GM23338 (cell line): ENCODE results near the gene INO80E. TPM values are rescaled to one million over a fixed set of nuclear protein-coding genes. Genes with fewer than 3 reads are reported as not detected.
A peak's percentile ranks its signal among the peaks of the same experiment; 100 is the strongest.

ENCODE experiments used
- ATAC-seq: fragments of 200-7000 bp; cut with Tn5 transposase; 3 replicates; pipeline ENCODE4 v1.9.1; 2020
- DNase-seq: peaks from one replicate; pipeline ENCODE4 v3.0.0-alpha.2; 2015; ENCODE audit warnings: low spot score
- H2AFZ ChIP-seq: fragments of 200-600 bp; sonication (generic); 2 replicates; pipeline ENCODE4 v1.8.0; 2016; ENCODE audit warnings: antibody characterized with exemption, mild to moderate bottlenecking, moderate library complexity
- H3F3A ChIP-seq: fragments of 200-600 bp; sonication (generic); replicated peaks from 2 replicates; pipeline ENCODE4 v1.8.0; 2017; ENCODE audit warnings: antibody characterized with exemption, mixed run types, low read depth
- H3K27ac ChIP-seq: fragments of 200-600 bp; sonication (generic); 2 replicates; pipeline ENCODE4 v1.6.1; 2016; ENCODE audit warnings: low read depth
- H3K27me3 ChIP-seq: fragments of 200-600 bp; sonication (generic); 2 replicates; pipeline ENCODE4 v1.8.0; 2016; ENCODE audit warnings: mild to moderate bottlenecking, mixed run types, moderate library complexity; ENCODE audit not compliant: insufficient read depth
- H3K36me3 ChIP-seq: fragments of 200-600 bp; sonication (generic); 2 replicates; pipeline ENCODE4 v1.8.0; 2016; ENCODE audit warnings: mild to moderate bottlenecking; ENCODE audit not compliant: insufficient read depth
- H3K4me1 ChIP-seq: fragments of 200-600 bp; sonication (generic); 2 replicates; pipeline ENCODE4 v1.8.0; 2016; ENCODE audit warnings: mild to moderate bottlenecking, moderate library complexity; ENCODE audit not compliant: insufficient read depth
- H3K4me2 ChIP-seq: fragments of 200-600 bp; sonication (generic); 2 replicates; pipeline ENCODE4 v1.7.1; 2017; ENCODE audit warnings: mixed run types
- H3K4me3 ChIP-seq: fragments of 200-600 bp; sonication (generic); 2 replicates; pipeline ENCODE4 v1.6.1; 2016; ENCODE audit warnings: mixed run types
- H3K79me2 ChIP-seq: fragments of 200-600 bp; sonication (generic); replicated peaks from 2 replicates; pipeline ENCODE4 v1.8.0; 2017; ENCODE audit warnings: mild to moderate bottlenecking; ENCODE audit not compliant: insufficient read depth
- H3K9me2 ChIP-seq: fragments of 200-600 bp; sonication (generic); 2 replicates; pipeline ENCODE4 v1.8.0; 2017; ENCODE audit not compliant: insufficient read depth
- H4K20me1 ChIP-seq: fragments of 200-600 bp; sonication (generic); replicated peaks from 2 replicates; pipeline ENCODE4 v1.8.0; 2017; ENCODE audit warnings: mild to moderate bottlenecking; ENCODE audit not compliant: insufficient read depth
- H3K27ac Mint-ChIP-seq: 2 replicates; pipeline ENCODE4 v1.8.0; 2020; ENCODE audit warnings: inconsistent platforms, mild to moderate bottlenecking, moderate library complexity, mixed read lengths
- H3K27me3 Mint-ChIP-seq: 3 replicates; pipeline ENCODE4 v1.8.0; 2022; ENCODE audit warnings: low read depth, mild to moderate bottlenecking, moderate library complexity, mixed read lengths, inconsistent platforms; ENCODE audit not compliant: insufficient read depth, poor library complexity
- H3K36me3 Mint-ChIP-seq: 3 replicates; pipeline ENCODE4 v1.8.0; 2021; ENCODE audit warnings: low read depth, mild to moderate bottlenecking, inconsistent platforms, moderate library complexity, mixed read lengths
- H3K4me1 Mint-ChIP-seq: 3 replicates; pipeline ENCODE4 v1.8.0; 2020; ENCODE audit warnings: mild to moderate bottlenecking, inconsistent platforms, mixed read lengths
- H3K4me3 Mint-ChIP-seq: 3 replicates; pipeline ENCODE4 v1.8.0; 2021; ENCODE audit warnings: moderate library complexity, mild to moderate bottlenecking, inconsistent platforms, mixed read lengths
- H3K9me3 Mint-ChIP-seq: 3 replicates; pipeline ENCODE4 v1.8.0; 2020; ENCODE audit warnings: moderate library complexity, mild to moderate bottlenecking, inconsistent platforms, mixed read lengths
- CREB1 ChIP-seq: fragments of 250-450 bp; sonication (Bioruptor Pico); IDR thresholded peaks from 2 replicates; pipeline ENCODE4 v1.5.0; 2020; ENCODE audit warnings: low read depth, mild to moderate bottlenecking, moderate library complexity
- EZH2 ChIP-seq: fragments of 200-600 bp; sonication (generic); IDR thresholded peaks from one replicate; pipeline ENCODE4 v1.8.0; 2017; ENCODE audit warnings: antibody characterized with exemption, mild to moderate bottlenecking, low read depth; ENCODE audit not compliant: unreplicated experiment
- EZH2phosphoT487 ChIP-seq: fragments of 200-600 bp; sonication (generic); IDR thresholded peaks from one replicate; pipeline ENCODE4 v1.8.1; 2018; ENCODE audit warnings: antibody characterized with exemption; ENCODE audit not compliant: unreplicated experiment
- JUNB ChIP-seq: IDR thresholded peaks from one replicate; pipeline ENCODE4 v1.6.1; 2016; ENCODE audit warnings: antibody characterized with exemption; ENCODE audit not compliant: unreplicated experiment
- NANOG ChIP-seq: IDR thresholded peaks from 2 replicates; pipeline ENCODE4 v1.6.1; 2016; ENCODE audit warnings: antibody characterized with exemption, borderline replicate concordance
- STAT1 ChIP-seq: IDR thresholded peaks from one replicate; pipeline ENCODE4 v1.6.1; 2016; ENCODE audit warnings: antibody characterized with exemption; ENCODE audit not compliant: unreplicated experiment
- ZNF114 ChIP-seq: fragments of 250-450 bp; sonication (Bioruptor Pico); IDR thresholded peaks from 2 replicates; pipeline ENCODE4 v1.5.0; 2020; ENCODE audit warnings: mild to moderate bottlenecking, moderate library complexity
- ZNF331 ChIP-seq: fragments of 250-450 bp; sonication (Bioruptor Pico); IDR thresholded peaks from 2 replicates; pipeline ENCODE4 v1.5.0; 2020; ENCODE audit warnings: low read depth, mild to moderate bottlenecking, moderate library complexity
- polyA plus RNA-seq: library from polyadenylated mRNA; unstranded; fragments of >200 nt; fragmentation: Nextera tagmentation; extraction: Ambion mirVana; gene quantifications from 2 replicates; pipeline ENCODE4 v1.2.1, GENCODE V29; 2016
- total RNA-seq: library from RNA; depleted of rRNA; stranded (reverse); fragments of >200 nt; shearing (Covaris generic); gene quantifications from 2 replicates; pipeline ENCODE4 v1.2.3, GENCODE V29; 2014
- TF ChIP-seq, protein P1 (sequence below): fragments of 250-450 bp; sonication (Bioruptor Pico); IDR thresholded peaks from 2 replicates; pipeline ENCODE4 v1.5.0; 2020; ENCODE audit warnings: mild to moderate bottlenecking, moderate library complexity
- TF ChIP-seq, protein P2 (sequence below): IDR thresholded peaks from one replicate; pipeline ENCODE4 v1.6.1; 2018; ENCODE audit warnings: antibody characterized with exemption; ENCODE audit not compliant: unreplicated experiment
- TF ChIP-seq, protein P3 (sequence below): IDR thresholded peaks from 2 replicates; pipeline ENCODE4 v1.6.1; 2016; ENCODE audit warnings: antibody characterized with exemption

Gene INO80E
- total and polyA plus RNA-seq, 2 experiments from 2014 or later: 66.0 to 71.0 TPM

DNA sequence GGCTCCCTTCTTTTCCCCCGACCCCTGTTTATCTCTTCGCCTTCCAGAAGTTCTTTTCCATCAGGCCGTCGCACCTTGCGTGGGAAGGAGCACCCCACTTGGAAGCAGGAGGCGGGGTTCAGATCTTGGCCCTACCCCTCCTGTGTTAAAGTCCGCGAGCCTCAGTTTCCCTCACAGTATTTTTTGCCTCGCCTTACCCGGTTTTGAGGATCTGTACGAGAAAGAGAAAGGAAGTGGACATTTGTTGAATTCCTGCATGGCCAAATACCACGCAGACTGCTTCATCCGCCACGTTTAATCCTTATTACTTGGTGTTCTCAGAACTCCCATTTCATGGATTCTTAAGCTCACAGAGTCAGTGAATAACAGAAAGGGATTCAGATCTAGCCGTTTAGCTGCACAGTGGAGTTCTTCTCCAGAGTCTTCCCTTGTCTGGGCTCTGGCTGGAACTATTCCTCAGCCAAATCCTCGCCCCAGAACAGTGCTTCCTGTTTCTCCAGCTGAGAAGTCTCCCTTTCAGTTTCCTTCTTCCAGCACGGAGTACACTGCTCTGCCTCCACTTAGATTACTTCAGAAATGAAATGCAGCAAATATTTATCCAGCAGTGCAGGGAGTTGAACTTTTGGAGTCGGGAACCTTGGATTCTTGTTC, 33.6 kb upstream of the INO80E start (continued):
- TF ChIP-seq, protein P1, sequence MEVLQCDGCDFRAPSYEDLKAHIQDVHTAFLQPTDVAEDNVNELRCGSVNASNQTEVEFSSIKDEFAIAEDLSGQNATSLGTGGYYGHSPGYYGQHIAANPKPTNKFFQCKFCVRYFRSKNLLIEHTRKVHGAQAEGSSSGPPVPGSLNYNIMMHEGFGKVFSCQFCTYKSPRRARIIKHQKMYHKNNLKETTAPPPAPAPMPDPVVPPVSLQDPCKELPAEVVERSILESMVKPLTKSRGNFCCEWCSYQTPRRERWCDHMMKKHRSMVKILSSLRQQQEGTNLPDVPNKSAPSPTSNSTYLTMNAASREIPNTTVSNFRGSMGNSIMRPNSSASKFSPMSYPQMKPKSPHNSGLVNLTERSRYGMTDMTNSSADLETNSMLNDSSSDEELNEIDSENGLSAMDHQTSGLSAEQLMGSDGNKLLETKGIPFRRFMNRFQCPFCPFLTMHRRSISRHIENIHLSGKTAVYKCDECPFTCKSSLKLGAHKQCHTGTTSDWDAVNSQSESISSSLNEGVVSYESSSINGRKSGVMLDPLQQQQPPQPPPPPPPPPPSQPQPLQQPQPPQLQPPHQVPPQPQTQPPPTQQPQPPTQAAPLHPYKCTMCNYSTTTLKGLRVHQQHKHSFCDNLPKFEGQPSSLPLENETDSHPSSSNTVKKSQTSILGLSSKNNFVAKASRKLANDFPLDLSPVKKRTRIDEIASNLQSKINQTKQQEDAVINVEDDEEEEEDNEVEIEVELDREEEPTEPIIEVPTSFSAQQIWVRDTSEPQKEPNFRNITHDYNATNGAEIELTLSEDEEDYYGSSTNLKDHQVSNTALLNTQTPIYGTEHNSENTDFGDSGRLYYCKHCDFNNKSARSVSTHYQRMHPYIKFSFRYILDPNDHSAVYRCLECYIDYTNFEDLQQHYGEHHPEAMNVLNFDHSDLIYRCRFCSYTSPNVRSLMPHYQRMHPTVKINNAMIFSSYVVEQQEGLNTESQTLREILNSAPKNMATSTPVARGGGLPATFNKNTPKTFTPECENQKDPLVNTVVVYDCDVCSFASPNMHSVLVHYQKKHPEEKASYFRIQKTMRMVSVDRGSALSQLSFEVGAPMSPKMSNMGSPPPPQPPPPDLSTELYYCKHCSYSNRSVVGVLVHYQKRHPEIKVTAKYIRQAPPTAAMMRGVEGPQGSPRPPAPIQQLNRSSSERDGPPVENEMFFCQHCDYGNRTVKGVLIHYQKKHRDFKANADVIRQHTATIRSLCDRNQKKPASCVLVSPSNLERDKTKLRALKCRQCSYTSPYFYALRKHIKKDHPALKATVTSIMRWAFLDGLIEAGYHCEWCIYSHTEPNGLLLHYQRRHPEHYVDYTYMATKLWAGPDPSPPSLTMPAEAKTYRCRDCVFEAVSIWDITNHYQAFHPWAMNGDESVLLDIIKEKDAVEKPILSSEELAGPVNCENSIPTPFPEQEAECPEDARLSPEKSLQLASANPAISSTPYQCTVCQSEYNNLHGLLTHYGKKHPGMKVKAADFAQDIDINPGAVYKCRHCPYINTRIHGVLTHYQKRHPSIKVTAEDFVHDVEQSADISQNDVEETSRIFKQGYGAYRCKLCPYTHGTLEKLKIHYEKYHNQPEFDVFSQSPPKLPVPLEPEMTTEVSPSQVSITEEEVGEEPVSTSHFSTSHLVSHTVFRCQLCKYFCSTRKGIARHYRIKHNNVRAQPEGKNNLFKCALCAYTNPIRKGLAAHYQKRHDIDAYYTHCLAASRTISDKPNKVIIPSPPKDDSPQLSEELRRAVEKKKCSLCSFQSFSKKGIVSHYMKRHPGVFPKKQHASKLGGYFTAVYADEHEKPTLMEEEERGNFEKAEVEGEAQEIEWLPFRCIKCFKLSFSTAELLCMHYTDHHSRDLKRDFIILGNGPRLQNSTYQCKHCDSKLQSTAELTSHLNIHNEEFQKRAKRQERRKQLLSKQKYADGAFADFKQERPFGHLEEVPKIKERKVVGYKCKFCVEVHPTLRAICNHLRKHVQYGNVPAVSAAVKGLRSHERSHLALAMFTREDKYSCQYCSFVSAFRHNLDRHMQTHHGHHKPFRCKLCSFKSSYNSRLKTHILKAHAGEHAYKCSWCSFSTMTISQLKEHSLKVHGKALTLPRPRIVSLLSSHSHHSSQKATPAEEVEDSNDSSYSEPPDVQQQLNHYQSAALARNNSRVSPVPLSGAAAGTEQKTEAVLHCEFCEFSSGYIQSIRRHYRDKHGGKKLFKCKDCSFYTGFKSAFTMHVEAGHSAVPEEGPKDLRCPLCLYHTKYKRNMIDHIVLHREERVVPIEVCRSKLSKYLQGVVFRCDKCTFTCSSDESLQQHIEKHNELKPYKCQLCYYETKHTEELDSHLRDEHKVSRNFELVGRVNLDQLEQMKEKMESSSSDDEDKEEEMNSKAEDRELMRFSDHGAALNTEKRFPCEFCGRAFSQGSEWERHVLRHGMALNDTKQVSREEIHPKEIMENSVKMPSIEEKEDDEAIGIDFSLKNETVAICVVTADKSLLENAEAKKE (CRISPR knock-in tag): no peak

DNA sequence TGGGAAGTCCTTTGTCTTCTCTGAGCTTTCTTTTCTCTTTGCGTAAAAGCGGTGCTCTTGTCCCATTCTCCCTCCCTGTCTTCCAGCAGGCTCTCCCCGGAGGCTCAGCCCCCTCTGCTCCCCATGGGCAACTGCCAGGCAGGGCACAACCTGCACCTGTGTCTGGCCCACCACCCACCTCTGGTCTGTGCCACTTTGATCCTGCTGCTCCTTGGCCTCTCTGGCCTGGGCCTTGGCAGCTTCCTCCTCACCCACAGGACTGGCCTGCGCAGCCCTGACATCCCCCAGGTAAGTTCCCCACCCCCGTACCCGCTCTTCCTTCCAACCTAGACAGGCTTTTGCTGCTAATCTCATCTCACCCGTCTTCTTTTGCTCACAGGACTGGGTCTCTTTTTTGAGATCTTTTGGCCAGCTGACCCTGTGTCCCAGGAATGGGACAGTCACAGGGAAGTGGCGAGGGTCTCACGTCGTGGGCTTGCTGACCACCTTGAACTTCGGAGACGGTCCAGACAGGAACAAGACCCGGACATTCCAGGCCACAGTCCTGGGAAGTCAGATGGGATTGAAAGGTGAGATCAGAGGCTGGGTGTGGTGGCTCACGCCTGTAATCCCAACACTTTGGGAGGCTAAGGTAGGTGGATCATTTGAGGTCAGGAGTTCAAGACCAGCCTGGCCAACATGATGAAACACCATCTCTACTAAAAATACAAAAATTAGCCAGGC, 32.9 kb upstream of the INO80E start:
- Mint-ChIP-seq H3K27me3 (peaks cover 8% of the 10 kb centered on the region), H3K9me3 (no peaks in the 10 kb centered on the region), H3K36me3 (peaks cover 7% of the 10 kb centered on the region; the same call in 2 of the 3 replicates), H3K4me3 (peak overlapping the region; percentile 84), H3K4me1 (peaks cover 16% of the 10 kb centered on the region), H3K27ac (no peak overlapping the region)
- no peak for DNase-seq
- no peaks in the 10 kb centered on the region for H3K9me2 ChIP-seq
- no peak overlapping the region for H3K27ac ChIP-seq
- H4K20me1 ChIP-seq: no peaks in the 10 kb centered on the region
- no peaks in the 10 kb centered on the region for H3K36me3 ChIP-seq
- H2AFZ ChIP-seq: 0 out of 2 replicates have a peak overlapping the region, but pooled peaks have one; percentile 94
- ATAC-seq: no peak
- H3K4me2 ChIP-seq: peak overlapping the region; percentile 88
- no peaks in the 10 kb centered on the region for H3K79me2 ChIP-seq
- H3K27me3 ChIP-seq: no peaks in the 10 kb centered on the region
- peaks cover 6% of the 10 kb centered on the region for H3K4me1 ChIP-seq
- no peak overlapping the region; the same call in 1 of the 2 replicates for H3K4me3 ChIP-seq
- H3F3A ChIP-seq: 0 out of 2 replicates have a peak, but pooled peaks cover 6% of the 10 kb centered on the region
- TF ChIP-seq ZNF114 (no peak), ZNF331 (CRISPR knock-in tag) (no peak), EZH2 (no peak), NANOG (no peak), STAT1 (no peak), EZH2phosphoT487 (no peak), JUNB (no peak), CREB1 (CRISPR knock-in tag) (no peak)
- TF ChIP-seq, protein P2, sequence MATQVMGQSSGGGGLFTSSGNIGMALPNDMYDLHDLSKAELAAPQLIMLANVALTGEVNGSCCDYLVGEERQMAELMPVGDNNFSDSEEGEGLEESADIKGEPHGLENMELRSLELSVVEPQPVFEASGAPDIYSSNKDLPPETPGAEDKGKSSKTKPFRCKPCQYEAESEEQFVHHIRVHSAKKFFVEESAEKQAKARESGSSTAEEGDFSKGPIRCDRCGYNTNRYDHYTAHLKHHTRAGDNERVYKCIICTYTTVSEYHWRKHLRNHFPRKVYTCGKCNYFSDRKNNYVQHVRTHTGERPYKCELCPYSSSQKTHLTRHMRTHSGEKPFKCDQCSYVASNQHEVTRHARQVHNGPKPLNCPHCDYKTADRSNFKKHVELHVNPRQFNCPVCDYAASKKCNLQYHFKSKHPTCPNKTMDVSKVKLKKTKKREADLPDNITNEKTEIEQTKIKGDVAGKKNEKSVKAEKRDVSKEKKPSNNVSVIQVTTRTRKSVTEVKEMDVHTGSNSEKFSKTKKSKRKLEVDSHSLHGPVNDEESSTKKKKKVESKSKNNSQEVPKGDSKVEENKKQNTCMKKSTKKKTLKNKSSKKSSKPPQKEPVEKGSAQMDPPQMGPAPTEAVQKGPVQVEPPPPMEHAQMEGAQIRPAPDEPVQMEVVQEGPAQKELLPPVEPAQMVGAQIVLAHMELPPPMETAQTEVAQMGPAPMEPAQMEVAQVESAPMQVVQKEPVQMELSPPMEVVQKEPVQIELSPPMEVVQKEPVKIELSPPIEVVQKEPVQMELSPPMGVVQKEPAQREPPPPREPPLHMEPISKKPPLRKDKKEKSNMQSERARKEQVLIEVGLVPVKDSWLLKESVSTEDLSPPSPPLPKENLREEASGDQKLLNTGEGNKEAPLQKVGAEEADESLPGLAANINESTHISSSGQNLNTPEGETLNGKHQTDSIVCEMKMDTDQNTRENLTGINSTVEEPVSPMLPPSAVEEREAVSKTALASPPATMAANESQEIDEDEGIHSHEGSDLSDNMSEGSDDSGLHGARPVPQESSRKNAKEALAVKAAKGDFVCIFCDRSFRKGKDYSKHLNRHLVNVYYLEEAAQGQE: no peak
- TF ChIP-seq, protein P3, sequence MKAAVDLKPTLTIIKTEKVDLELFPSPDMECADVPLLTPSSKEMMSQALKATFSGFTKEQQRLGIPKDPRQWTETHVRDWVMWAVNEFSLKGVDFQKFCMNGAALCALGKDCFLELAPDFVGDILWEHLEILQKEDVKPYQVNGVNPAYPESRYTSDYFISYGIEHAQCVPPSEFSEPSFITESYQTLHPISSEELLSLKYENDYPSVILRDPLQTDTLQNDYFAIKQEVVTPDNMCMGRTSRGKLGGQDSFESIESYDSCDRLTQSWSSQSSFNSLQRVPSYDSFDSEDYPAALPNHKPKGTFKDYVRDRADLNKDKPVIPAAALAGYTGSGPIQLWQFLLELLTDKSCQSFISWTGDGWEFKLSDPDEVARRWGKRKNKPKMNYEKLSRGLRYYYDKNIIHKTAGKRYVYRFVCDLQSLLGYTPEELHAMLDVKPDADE: no peak
